Left renal cortex interstitium (tissue), 4 donors: ENCODE data around the gene LAMC3. TPM values are rescaled to one million over a fixed set of nuclear protein-coding genes. Genes with fewer than 3 reads are reported as not detected.

Experiments used
- DNase-seq, 4 donors: peaks; one replicate each; pipeline ENCODE4 v3.0.0-alpha.2; 2013; ENCODE audit warnings: low read depth in 4 of 4, low spot score in 2 of 4, missing footprints in 1 of 4
- polyA plus RNA-seq, 4 donors: library from polyadenylated mRNA; unstranded; fragments of 120-200 nt; gene quantifications; one replicate each; pipeline ENCODE4 v1.2.1, GENCODE V29; 2013; ENCODE audit not compliant: insufficient read length in 4 of 4

Gene LAMC3
- polyA plus RNA-seq: 10 to 100 TPM; 23.6 to 38.8 (median 28.7) TPM

GRCh38 chr9:131008909-131009618 is at the start of gene LAMC3:
TSS of gene LAMC3 (plus strand) at chr9:131009174. CDS start at chr9:131009215, 41 bp downstream.
- no peak for DNase-seq

GRCh38 chr9:130959809-130960334 is 49.1 kb upstream of the LAMC3 start:
- DNase-seq: no peak

GRCh38 chr9:130960522-130961378 is 48.2 kb upstream of the LAMC3 start:
- DNase-seq: no peak

GRCh38 chr9:130961511-130962300 is 47.3 kb upstream of the LAMC3 start:
- no peak for DNase-seq

GRCh38 chr9:130962418-130963316 is 46.3 kb upstream of the LAMC3 start:
- DNase-seq: no peak

- no peak for DNase-seq
These were observed 45.6 kb upstream of the LAMC3 start for GRCh38 chr9:130963337-130963908.

- DNase-seq: no peak
These were observed 45.1 kb upstream of the LAMC3 start for GRCh38 chr9:130963916-130964315.

- DNase-seq: no peak
These were observed 43.3 kb upstream of the LAMC3 start for GRCh38 chr9:130965680-130966079.

- DNase-seq: no peak
These were observed 38.9 kb upstream of the LAMC3 start for GRCh38 chr9:130970052-130970451.

GRCh38 chr9:130970855-130971254 is 38.1 kb upstream of the LAMC3 start:
- DNase-seq: no peak

GRCh38 chr9:130971294-130971849 is 37.6 kb upstream of the LAMC3 start:
- DNase-seq: no peak

GRCh38 chr9:130972277-130972956 is 36.6 kb upstream of the LAMC3 start:
- DNase-seq: no peak

GRCh38 chr9:130972957-130973685 is 35.9 kb upstream of the LAMC3 start:
- DNase-seq: no peak

GRCh38 chr9:130973686-130974281 is 35.2 kb upstream of the LAMC3 start:
- no peak for DNase-seq

GRCh38 chr9:130974697-130975096 is 34.3 kb upstream of the LAMC3 start:
- DNase-seq: no peak

GRCh38 chr9:130975156-130975555 is 33.8 kb upstream of the LAMC3 start:
- no peak for DNase-seq
